ENCODE results near the gene PPFIBP1. TPM values are rescaled to one million over a fixed set of nuclear protein-coding genes. Genes with fewer than 3 reads are reported as not detected.

Gene PPFIBP1
- total and polyA plus RNA-seq, 2 of the 13 experiments (the other 11 are each of a cell fraction or from before 2014, with no cell fraction given): 16.2 to 21.8 TPM

DNA sequence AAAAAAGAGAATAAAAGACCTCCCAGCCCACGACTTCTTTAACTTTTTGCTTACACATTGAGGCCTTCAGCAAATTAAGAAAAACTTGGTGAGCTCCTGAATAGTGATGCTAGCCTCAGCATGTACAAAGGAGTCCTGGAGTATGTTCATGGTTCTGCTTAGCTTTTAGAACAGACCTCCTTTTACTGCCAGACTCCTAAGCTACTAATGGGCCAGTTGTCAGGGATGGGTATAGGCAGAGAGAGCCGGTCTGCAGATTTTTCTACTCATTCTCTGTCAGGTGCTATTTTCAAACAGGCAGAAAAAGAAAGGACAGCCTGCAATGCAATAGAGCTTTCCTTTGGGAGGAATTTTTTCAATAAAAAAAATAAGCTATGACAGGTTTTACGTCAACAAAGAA lies 90.4 kb downstream of the PPFIBP1 start (continued):
- TF ChIP-seq, protein P1, sequence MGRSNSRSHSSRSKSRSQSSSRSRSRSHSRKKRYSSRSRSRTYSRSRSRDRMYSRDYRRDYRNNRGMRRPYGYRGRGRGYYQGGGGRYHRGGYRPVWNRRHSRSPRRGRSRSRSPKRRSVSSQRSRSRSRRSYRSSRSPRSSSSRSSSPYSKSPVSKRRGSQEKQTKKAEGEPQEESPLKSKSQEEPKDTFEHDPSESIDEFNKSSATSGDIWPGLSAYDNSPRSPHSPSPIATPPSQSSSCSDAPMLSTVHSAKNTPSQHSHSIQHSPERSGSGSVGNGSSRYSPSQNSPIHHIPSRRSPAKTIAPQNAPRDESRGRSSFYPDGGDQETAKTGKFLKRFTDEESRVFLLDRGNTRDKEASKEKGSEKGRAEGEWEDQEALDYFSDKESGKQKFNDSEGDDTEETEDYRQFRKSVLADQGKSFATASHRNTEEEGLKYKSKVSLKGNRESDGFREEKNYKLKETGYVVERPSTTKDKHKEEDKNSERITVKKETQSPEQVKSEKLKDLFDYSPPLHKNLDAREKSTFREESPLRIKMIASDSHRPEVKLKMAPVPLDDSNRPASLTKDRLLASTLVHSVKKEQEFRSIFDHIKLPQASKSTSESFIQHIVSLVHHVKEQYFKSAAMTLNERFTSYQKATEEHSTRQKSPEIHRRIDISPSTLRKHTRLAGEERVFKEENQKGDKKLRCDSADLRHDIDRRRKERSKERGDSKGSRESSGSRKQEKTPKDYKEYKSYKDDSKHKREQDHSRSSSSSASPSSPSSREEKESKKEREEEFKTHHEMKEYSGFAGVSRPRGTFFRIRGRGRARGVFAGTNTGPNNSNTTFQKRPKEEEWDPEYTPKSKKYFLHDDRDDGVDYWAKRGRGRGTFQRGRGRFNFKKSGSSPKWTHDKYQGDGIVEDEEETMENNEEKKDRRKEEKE (IDR thresholded peaks at IDR 0.05): no peak
- TF ChIP-seq MED13 (CRISPR knock-in tag; IDR thresholded peaks at IDR 0.05): no peak

DNA sequence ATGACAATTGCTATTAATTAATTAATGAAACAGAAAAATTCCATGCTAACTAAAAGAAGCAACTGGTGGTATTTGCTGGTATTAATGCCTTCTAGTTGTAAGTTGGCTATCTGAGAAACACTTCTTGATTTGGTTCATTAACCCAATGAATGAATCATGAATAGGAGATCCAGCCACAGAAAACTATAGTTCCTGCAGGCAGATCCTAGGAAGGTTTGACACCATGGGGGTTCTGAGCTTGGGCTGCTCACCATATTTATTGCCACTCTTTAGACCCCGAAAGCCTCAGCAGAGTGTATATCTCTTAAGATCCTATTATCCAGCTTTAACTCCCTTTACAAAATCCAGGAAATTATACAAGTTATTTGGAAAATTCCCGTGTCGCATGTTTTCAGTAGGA lies 90.9 kb downstream of the PPFIBP1 start:
- H3K27me3 ChIP-seq (ENCODE audit: control insufficient read depth in 1 of 2, insufficient read depth in 2 of 2, low read length in 2 of 2): no peaks in the 10 kb centered on the region
- H3K27ac ChIP-seq (ENCODE audit: extremely low read length, insufficient read depth, low read length): no peak overlapping the region
- ChIA-PET CTCF (ENCODE audit: low intra/inter-chr PET ratio, low total read pairs) (no interaction called here), POLR2A (no interaction called here)
- WGBS (ENCODE audit: low lambda C conversion rate): 97% methylated on average over 3 of the region's 3 CpGs
- no peaks in the 10 kb centered on the region; a peak in 1 of 5 replicates for H3K36me3 ChIP-seq (replicated peaks in 1 of 2; ENCODE audit: control insufficient read depth in 1 of 2, insufficient read depth in 2 of 2, low read length in 2 of 2)
- no peaks in the 10 kb centered on the region for H3K4me1 ChIP-seq (ENCODE audit: insufficient read depth, low read length)
- DNase-seq (ENCODE audit: low spot score) (no peak), FAIRE-seq (no peak), ATAC-seq (no peak)
- H3K79me2 ChIP-seq (ENCODE audit: insufficient read depth, low read length): no peaks in the 10 kb centered on the region
- no peak overlapping the region for H3K4me2 ChIP-seq (ENCODE audit: low read depth, low read length)
- H2AFZ ChIP-seq (ENCODE audit: low read length): no peak overlapping the region
- H3K4me3 ChIP-seq (replicated peaks in 1 of 3; ENCODE audit: insufficient read depth in 1 of 3, low read depth in 2 of 3, low read length in 3 of 3): no peak overlapping the region
- BruUV-seq (replicated peaks): no TSS peak
- H3K9me3 ChIP-seq (ENCODE audit: low read length): no peaks in the 10 kb centered on the region
- intact Hi-C loops (cut with micrococcal nuclease; ENCODE audit: unreplicated experiment) (no loop called here), in situ Hi-C loops (cut with HindIII; ENCODE audit: extremely low pct_ligation_motif_present, low pct_unique_long_range_greater_than_20kb) (no loop called here)
- no peaks in the 10 kb centered on the region for H4K20me1 ChIP-seq (ENCODE audit: insufficient read depth, low read length)
- no peak overlapping the region for H3K9ac ChIP-seq (ENCODE audit: insufficient read depth, low read depth, low read length)
- TF ChIP-seq, protein P2, sequence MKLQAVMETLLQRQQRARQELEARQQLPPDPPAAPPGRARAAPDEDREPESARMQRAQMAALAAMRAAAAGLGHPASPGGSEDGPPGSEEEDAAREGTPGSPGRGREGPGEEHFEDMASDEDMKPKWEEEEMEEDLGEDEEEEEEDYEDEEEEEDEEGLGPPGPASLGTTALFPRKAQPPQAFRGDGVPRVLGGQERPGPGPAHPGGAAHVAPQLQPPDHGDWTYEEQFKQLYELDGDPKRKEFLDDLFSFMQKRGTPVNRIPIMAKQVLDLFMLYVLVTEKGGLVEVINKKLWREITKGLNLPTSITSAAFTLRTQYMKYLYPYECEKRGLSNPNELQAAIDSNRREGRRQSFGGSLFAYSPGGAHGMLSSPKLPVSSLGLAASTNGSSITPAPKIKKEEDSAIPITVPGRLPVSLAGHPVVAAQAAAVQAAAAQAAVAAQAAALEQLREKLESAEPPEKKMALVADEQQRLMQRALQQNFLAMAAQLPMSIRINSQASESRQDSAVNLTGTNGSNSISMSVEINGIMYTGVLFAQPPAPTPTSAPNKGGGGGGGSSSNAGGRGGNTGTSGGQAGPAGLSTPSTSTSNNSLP (IDR thresholded peaks at IDR 0.05; ENCODE audit: low read depth, low read length): no peak
- TF ChIP-seq FOXO1 (CRISPR knock-in tag; IDR thresholded peaks at IDR 0.05): no peak
- TF ChIP-seq, protein P3, sequence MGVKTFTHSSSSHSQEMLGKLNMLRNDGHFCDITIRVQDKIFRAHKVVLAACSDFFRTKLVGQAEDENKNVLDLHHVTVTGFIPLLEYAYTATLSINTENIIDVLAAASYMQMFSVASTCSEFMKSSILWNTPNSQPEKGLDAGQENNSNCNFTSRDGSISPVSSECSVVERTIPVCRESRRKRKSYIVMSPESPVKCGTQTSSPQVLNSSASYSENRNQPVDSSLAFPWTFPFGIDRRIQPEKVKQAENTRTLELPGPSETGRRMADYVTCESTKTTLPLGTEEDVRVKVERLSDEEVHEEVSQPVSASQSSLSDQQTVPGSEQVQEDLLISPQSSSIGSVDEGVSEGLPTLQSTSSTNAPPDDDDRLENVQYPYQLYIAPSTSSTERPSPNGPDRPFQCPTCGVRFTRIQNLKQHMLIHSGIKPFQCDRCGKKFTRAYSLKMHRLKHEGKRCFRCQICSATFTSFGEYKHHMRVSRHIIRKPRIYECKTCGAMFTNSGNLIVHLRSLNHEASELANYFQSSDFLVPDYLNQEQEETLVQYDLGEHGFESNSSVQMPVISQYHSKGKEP (CRISPR knock-in tag; IDR thresholded peaks at IDR 0.05): no peak
- no peak for TF ChIP-seq PTBP1 (IDR thresholded peaks at IDR 0.05; ENCODE audit: low read depth, low read length, poor library complexity, severe bottlenecking)
- TF ChIP-seq ZNF230 (CRISPR knock-in tag; IDR thresholded peaks at IDR 0.05): no peak
- TF ChIP-seq ZNF552 (CRISPR knock-in tag; IDR thresholded peaks at IDR 0.05; ENCODE audit: borderline replicate concordance): no peak
- TF ChIP-seq ZNF629 (CRISPR knock-in tag; conservative IDR thresholded peaks at IDR 0.05): no peak
- no peak for TF ChIP-seq SP4 (CRISPR knock-in tag; IDR thresholded peaks at IDR 0.05)
- TF ChIP-seq MED1 (CRISPR knock-in tag; IDR thresholded peaks at IDR 0.05): no peak
- TF ChIP-seq CENPX (CRISPR knock-in tag; IDR thresholded peaks at IDR 0.05): no peak
